WTC11 (cell line): ENCODE results near the gene TOMM6. TPM values are rescaled to one million over a fixed set of nuclear protein-coding genes. Genes with fewer than 3 reads are reported as not detected.

Source experiments
- ATAC-seq: fragments of 200-7000 bp; cut with Tn5 transposase; 2 replicates; pipeline ENCODE4 v1.10.0; 2021; ENCODE audit warnings: mild to moderate bottlenecking, moderate library complexity
- CTCF ChIA-PET: fragments of 300-600 bp; sonication (Branson Sonifier 250); formaldehyde crosslinking; loops from one replicate; lab custom pipeline; 2021; ENCODE audit warnings: antibody characterized with exemption; lab: Charles Lee
- POLR2A ChIA-PET: fragments of 350-600 bp; sonication (Branson Sonifier 250); formaldehyde crosslinking; loops from one replicate; lab custom pipeline; 2021; ENCODE audit warnings: antibody characterized with exemption; lab: Charles Lee
- DNase-seq: peaks from one replicate; pipeline ENCODE4 v3.0.0; 2021; ENCODE audit warnings: low spot score
- H3K27ac Mint-ChIP-seq: 2 replicates; pipeline ENCODE4 v1.8.0; 2021; ENCODE audit warnings: mixed read lengths
- H3K27me3 Mint-ChIP-seq: 2 replicates; pipeline ENCODE4 v1.8.0; 2021; ENCODE audit warnings: low read depth, mild to moderate bottlenecking, moderate library complexity, mixed read lengths
- H3K36me3 Mint-ChIP-seq: 2 replicates; pipeline ENCODE4 v1.8.0; 2021; ENCODE audit warnings: mixed read lengths
- H3K4me1 Mint-ChIP-seq: 2 replicates; pipeline ENCODE4 v1.8.0; 2022; ENCODE audit warnings: mixed read lengths
- H3K4me3 Mint-ChIP-seq: 2 replicates; pipeline ENCODE4 v1.8.0; 2021; ENCODE audit warnings: mild to moderate bottlenecking, moderate library complexity, mixed read lengths
- H3K9me3 Mint-ChIP-seq: 2 replicates; pipeline ENCODE4 v1.8.0; 2021; ENCODE audit warnings: mixed read lengths
- ESRRA ChIP-seq: sonication (generic); formaldehyde crosslinking; IDR thresholded peaks from 2 replicates; pipeline ENCODE4 v1.8.1; 2022; ENCODE audit warnings: mild to moderate bottlenecking, missing genetic modification reagents, borderline replicate concordance
- GTF2I ChIP-seq: fragments of 250-450 bp; sonication (Bioruptor Pico); conservative IDR thresholded peaks from 2 replicates; pipeline ENCODE4 v1.4.0; 2021; ENCODE audit warnings: mild to moderate bottlenecking
- HMGA2 ChIP-seq: fragments of 250-450 bp; sonication (Bioruptor Pico); IDR thresholded peaks from 2 replicates; pipeline ENCODE4 v1.4.0; 2021; ENCODE audit warnings: mild to moderate bottlenecking, moderate library complexity
- IRF2 ChIP-seq: sonication (generic); formaldehyde crosslinking; IDR thresholded peaks from 2 replicates; pipeline ENCODE4 v1.8.0; 2022; ENCODE audit warnings: low read depth, missing genetic modification reagents, borderline replicate concordance
- NFE2L1 ChIP-seq: sonication (generic); formaldehyde crosslinking; IDR thresholded peaks from 2 replicates; pipeline ENCODE4 v1.8.1; 2023; ENCODE audit warnings: missing genetic modification reagents
- OVOL2 ChIP-seq: fragments of 250-450 bp; sonication (Bioruptor Pico); IDR thresholded peaks from 2 replicates; pipeline ENCODE4 v1.9.0; 2021; ENCODE audit warnings: mild to moderate bottlenecking, borderline replicate concordance
- SMAD3 ChIP-seq: sonication (generic); formaldehyde crosslinking; IDR thresholded peaks from 2 replicates; pipeline ENCODE4 v1.8.0; 2022; ENCODE audit warnings: missing genetic modification reagents, mild to moderate bottlenecking, borderline replicate concordance
- SP1 ChIP-seq: sonication (generic); formaldehyde crosslinking; conservative IDR thresholded peaks from 2 replicates; pipeline ENCODE4 v1.8.1; 2022; ENCODE audit warnings: missing genetic modification reagents
- TCF7 ChIP-seq: sonication (generic); formaldehyde crosslinking; IDR thresholded peaks from 2 replicates; pipeline ENCODE4 v1.8.0; 2022; ENCODE audit warnings: mild to moderate bottlenecking, low read depth, missing genetic modification reagents, moderate library complexity
- TEAD1 ChIP-seq: sonication (generic); formaldehyde crosslinking; IDR thresholded peaks from 2 replicates; pipeline ENCODE4 v1.8.0; 2022; ENCODE audit warnings: mild to moderate bottlenecking, missing genetic modification reagents
- TP53 ChIP-seq: sonication (generic); formaldehyde crosslinking; IDR thresholded peaks from 2 replicates; pipeline ENCODE4 v1.8.1; 2023; ENCODE audit warnings: mild to moderate bottlenecking, missing genetic modification reagents
- ZNF138 ChIP-seq: sonication (generic); formaldehyde crosslinking; conservative IDR thresholded peaks from 2 replicates; pipeline ENCODE4 v1.8.1; 2022; ENCODE audit warnings: mild to moderate bottlenecking, moderate library complexity, missing genetic modification reagents
- ZNF219 ChIP-seq: sonication (generic); formaldehyde crosslinking; IDR thresholded peaks from 2 replicates; pipeline ENCODE4 v1.8.0; 2023; ENCODE audit warnings: missing genetic modification reagents, mild to moderate bottlenecking, borderline replicate concordance
- ZNF423 ChIP-seq: fragments of 250-450 bp; sonication (Bioruptor Pico); IDR thresholded peaks from 2 replicates; pipeline ENCODE4 v2.1.2; 2022; ENCODE audit warnings: mild to moderate bottlenecking, moderate library complexity
- total RNA-seq: library from RNA; stranded (reverse); gene quantifications from 3 replicates; pipeline ENCODE4 v1.2.3, GENCODE V29; 2021
- TF ChIP-seq, protein P1 (sequence below): sonication (generic); formaldehyde crosslinking; IDR thresholded peaks from 2 replicates; pipeline ENCODE4 v1.8.0; 2023; ENCODE audit warnings: mild to moderate bottlenecking, missing genetic modification reagents
- TF ChIP-seq, protein P2 (sequence below): sonication (generic); formaldehyde crosslinking; conservative IDR thresholded peaks from 2 replicates; pipeline ENCODE4 v1.8.1; 2022; ENCODE audit warnings: mild to moderate bottlenecking, missing genetic modification reagents
- TF ChIP-seq, protein P3 (sequence below): fragments of 250-450 bp; sonication (Bioruptor Pico); IDR thresholded peaks from 2 replicates; pipeline ENCODE4 v1.9.0; 2021; ENCODE audit warnings: mild to moderate bottlenecking, borderline replicate concordance
- TF ChIP-seq, protein P4 (sequence below): fragments of 250-450 bp; sonication (Bioruptor Pico); IDR thresholded peaks from 2 replicates; pipeline ENCODE4 v1.9.0; 2021; ENCODE audit warnings: mild to moderate bottlenecking

TOMM6 gene
- total RNA-seq, 1 experiment from 2014 or later = 233 TPM

DNA sequence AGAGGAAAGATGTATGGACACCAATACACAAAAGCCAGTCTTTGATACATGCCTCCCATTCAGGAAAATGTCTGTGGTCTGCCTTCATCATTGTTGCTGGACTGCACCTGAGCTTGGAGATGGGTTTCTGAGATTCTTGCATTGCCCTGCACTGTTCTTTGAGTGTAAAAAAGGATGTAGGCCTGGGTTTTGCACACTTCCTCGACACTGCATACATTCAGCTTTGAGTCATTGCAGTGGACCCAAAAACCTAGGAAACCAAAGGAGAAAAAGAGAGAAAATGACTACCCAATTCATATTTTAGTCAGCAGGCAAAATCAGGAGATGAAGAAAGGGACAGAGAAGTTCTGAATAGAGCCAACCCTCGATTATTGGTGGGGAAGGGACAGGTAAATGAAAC is 9.0 kb downstream of the TOMM6 start (continued):
- TF ChIP-seq ZNF138 = no peak
- no peak for TF ChIP-seq ESRRA
- TF ChIP-seq IRF2 (CRISPR knock-in tag) = no peak
- TF ChIP-seq, protein P1, sequence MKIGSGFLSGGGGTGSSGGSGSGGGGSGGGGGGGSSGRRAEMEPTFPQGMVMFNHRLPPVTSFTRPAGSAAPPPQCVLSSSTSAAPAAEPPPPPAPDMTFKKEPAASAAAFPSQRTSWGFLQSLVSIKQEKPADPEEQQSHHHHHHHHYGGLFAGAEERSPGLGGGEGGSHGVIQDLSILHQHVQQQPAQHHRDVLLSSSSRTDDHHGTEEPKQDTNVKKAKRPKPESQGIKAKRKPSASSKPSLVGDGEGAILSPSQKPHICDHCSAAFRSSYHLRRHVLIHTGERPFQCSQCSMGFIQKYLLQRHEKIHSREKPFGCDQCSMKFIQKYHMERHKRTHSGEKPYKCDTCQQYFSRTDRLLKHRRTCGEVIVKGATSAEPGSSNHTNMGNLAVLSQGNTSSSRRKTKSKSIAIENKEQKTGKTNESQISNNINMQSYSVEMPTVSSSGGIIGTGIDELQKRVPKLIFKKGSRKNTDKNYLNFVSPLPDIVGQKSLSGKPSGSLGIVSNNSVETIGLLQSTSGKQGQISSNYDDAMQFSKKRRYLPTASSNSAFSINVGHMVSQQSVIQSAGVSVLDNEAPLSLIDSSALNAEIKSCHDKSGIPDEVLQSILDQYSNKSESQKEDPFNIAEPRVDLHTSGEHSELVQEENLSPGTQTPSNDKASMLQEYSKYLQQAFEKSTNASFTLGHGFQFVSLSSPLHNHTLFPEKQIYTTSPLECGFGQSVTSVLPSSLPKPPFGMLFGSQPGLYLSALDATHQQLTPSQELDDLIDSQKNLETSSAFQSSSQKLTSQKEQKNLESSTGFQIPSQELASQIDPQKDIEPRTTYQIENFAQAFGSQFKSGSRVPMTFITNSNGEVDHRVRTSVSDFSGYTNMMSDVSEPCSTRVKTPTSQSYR (CRISPR knock-in tag) = no peak
- no peak for TF ChIP-seq NFE2L1 (CRISPR knock-in tag)
- TF ChIP-seq, all 79 proteins: peak for 0

DNA sequence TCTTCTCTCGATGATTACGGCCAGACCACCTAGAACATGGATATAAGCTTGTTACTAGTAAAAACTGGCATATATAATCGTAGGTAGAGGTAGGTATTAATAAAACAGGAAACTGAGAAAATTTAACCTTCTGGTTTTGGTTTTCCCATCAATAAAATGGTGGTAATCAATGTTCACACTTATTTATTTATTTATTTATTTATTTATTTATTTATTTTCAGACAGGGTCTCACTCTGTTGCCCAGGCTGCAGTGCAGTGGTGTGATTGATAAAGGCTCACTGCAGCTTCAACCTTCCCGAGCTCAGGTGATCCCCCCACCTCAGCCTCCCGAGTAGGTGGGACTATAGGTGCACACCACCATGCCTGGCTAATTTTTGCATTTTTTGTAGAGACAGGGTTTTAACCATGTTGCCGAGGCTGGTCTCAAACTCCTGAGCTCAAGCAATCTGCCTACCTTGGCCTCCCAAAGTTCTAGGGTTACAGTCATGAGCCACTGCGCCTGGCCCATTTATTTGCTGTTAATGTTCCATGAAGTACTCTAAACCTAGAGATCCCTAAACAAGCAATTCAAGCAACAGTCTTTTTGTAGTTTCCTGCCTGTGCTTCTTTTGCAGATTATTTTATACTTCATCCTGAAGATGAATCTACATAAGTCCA is 11.5 kb downstream of the TOMM6 start:
- CTCF ChIA-PET = interaction anchor here (1.6 to 1.7 kb wide), 2 partner anchors 11 to 245 kb away, joined by 4 to 5 read pairs; partner anchors contain the start of gene TOMM6
- no peaks in the 10 kb centered on the region for H3K4me1 Mint-ChIP-seq
- TF ChIP-seq ZNF423 (CRISPR knock-in tag) = no peak
- no peak for TF ChIP-seq TEAD1 (CRISPR knock-in tag)
- TF ChIP-seq SMAD3 (CRISPR knock-in tag) = no peak
- TF ChIP-seq GTF2I (CRISPR knock-in tag) = no peak
- TF ChIP-seq, protein P2, sequence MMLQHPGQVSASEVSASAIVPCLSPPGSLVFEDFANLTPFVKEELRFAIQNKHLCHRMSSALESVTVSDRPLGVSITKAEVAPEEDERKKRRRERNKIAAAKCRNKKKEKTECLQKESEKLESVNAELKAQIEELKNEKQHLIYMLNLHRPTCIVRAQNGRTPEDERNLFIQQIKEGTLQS = no peak
- TF ChIP-seq, protein P3, sequence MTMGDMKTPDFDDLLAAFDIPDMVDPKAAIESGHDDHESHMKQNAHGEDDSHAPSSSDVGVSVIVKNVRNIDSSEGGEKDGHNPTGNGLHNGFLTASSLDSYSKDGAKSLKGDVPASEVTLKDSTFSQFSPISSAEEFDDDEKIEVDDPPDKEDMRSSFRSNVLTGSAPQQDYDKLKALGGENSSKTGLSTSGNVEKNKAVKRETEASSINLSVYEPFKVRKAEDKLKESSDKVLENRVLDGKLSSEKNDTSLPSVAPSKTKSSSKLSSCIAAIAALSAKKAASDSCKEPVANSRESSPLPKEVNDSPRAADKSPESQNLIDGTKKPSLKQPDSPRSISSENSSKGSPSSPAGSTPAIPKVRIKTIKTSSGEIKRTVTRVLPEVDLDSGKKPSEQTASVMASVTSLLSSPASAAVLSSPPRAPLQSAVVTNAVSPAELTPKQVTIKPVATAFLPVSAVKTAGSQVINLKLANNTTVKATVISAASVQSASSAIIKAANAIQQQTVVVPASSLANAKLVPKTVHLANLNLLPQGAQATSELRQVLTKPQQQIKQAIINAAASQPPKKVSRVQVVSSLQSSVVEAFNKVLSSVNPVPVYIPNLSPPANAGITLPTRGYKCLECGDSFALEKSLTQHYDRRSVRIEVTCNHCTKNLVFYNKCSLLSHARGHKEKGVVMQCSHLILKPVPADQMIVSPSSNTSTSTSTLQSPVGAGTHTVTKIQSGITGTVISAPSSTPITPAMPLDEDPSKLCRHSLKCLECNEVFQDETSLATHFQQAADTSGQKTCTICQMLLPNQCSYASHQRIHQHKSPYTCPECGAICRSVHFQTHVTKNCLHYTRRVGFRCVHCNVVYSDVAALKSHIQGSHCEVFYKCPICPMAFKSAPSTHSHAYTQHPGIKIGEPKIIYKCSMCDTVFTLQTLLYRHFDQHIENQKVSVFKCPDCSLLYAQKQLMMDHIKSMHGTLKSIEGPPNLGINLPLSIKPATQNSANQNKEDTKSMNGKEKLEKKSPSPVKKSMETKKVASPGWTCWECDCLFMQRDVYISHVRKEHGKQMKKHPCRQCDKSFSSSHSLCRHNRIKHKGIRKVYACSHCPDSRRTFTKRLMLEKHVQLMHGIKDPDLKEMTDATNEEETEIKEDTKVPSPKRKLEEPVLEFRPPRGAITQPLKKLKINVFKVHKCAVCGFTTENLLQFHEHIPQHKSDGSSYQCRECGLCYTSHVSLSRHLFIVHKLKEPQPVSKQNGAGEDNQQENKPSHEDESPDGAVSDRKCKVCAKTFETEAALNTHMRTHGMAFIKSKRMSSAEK = no peak
- TF ChIP-seq OVOL2 = no peak
- no peak for TF ChIP-seq ZNF219
- TF ChIP-seq, protein P1 (CRISPR knock-in tag) = no peak
- TF ChIP-seq SP1 = no peak
- no peak for TF ChIP-seq HMGA2
- TF ChIP-seq, protein P4, sequence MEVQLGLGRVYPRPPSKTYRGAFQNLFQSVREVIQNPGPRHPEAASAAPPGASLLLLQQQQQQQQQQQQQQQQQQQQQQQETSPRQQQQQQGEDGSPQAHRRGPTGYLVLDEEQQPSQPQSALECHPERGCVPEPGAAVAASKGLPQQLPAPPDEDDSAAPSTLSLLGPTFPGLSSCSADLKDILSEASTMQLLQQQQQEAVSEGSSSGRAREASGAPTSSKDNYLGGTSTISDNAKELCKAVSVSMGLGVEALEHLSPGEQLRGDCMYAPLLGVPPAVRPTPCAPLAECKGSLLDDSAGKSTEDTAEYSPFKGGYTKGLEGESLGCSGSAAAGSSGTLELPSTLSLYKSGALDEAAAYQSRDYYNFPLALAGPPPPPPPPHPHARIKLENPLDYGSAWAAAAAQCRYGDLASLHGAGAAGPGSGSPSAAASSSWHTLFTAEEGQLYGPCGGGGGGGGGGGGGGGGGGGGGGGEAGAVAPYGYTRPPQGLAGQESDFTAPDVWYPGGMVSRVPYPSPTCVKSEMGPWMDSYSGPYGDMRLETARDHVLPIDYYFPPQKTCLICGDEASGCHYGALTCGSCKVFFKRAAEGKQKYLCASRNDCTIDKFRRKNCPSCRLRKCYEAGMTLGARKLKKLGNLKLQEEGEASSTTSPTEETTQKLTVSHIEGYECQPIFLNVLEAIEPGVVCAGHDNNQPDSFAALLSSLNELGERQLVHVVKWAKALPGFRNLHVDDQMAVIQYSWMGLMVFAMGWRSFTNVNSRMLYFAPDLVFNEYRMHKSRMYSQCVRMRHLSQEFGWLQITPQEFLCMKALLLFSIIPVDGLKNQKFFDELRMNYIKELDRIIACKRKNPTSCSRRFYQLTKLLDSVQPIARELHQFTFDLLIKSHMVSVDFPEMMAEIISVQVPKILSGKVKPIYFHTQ (CRISPR knock-in tag) = no peak
- TF ChIP-seq TP53 (CRISPR knock-in tag) = no peak
- no peak for TF ChIP-seq TCF7 (CRISPR knock-in tag)
- H3K27ac Mint-ChIP-seq = no peak overlapping the region
- no peak overlapping the region for H3K4me3 Mint-ChIP-seq
- POLR2A ChIA-PET = no interaction called here
- H3K9me3 Mint-ChIP-seq = no peaks in the 10 kb centered on the region
- no peaks in the 10 kb centered on the region for H3K27me3 Mint-ChIP-seq
- ATAC-seq (no peak), DNase-seq (no peak)
- peaks cover 14% of the 10 kb centered on the region for H3K36me3 Mint-ChIP-seq
